HepG2 (cell line): Measurements from ENCODE around the gene GUCY1A2.

ENCODE experiments used
- CBX5 ChIP-seq: sonication (generic); formaldehyde crosslinking; IDR thresholded peaks from 2 replicates; pipeline ENCODE4 v1.4.0; 2020; ENCODE audit warnings: missing genetic modification reagents, borderline replicate concordance
- HMG20A ChIP-seq: IDR thresholded peaks from 2 replicates; pipeline ENCODE4 v1.6.1; 2016; ENCODE audit warnings: borderline replicate concordance
- HNF1A ChIP-seq, 2 experiments: sonication (generic) in 1 of 2; formaldehyde crosslinking in 1 of 2; IDR thresholded peaks; 2 replicates each; pipeline versions ENCODE4 v1.4.0 to v1.6.1; 2016 to 2020; ENCODE audit warnings: borderline replicate concordance in 1 of 2, low read depth in 1 of 2, mild to moderate bottlenecking in 1 of 2, missing genetic modification reagents in 1 of 2
- MLX ChIP-seq: IDR thresholded peaks from 2 replicates; pipeline ENCODE4 v1.6.1; 2016
- NCOR1 ChIP-seq: fragments of 200-600 bp; sonication (generic); IDR thresholded peaks from 2 replicates; pipeline ENCODE4 v1.7.0; 2017; ENCODE audit warnings: antibody characterized with exemption, low read length, borderline replicate concordance
- TCF7 ChIP-seq: sonication (generic); IDR thresholded peaks from 2 replicates; pipeline ENCODE4 v1.6.1; 2016; ENCODE audit warnings: antibody characterized with exemption, low read depth
- TOE1 ChIP-seq: sonication (generic); formaldehyde crosslinking; IDR thresholded peaks from 2 replicates; pipeline ENCODE4 v1.4.0; 2020; ENCODE audit warnings: mild to moderate bottlenecking, missing genetic modification reagents
- ZNF20 ChIP-seq: sonication (generic); formaldehyde crosslinking; IDR thresholded peaks from 2 replicates; pipeline ENCODE4 v1.4.0; 2020; ENCODE audit warnings: mild to moderate bottlenecking, moderate library complexity, missing genetic modification reagents
- ZNF615 ChIP-seq: sonication (generic); formaldehyde crosslinking; IDR thresholded peaks from 2 replicates; pipeline ENCODE4 v1.5.0; 2020; ENCODE audit warnings: mild to moderate bottlenecking, missing genetic modification reagents, borderline replicate concordance

GRCh38 chr11:106690923-106691322, 327.4 kb downstream of the GUCY1A2 start:
- TF ChIP-seq MLX (CRISPR knock-in tag): no peak
- TF ChIP-seq TOE1 (CRISPR knock-in tag): no peak
- no peak for TF ChIP-seq NCOR1
- no peak for TF ChIP-seq HMG20A
- TF ChIP-seq ZNF20: no peak
- no peak for TF ChIP-seq TCF7
- TF ChIP-seq ZNF615 (CRISPR knock-in tag): no peak
- no peak for TF ChIP-seq HNF1A (IDR thresholded peaks at IDR 0.05; ENCODE audit: low read depth)
- no peak for TF ChIP-seq HNF1A (CRISPR knock-in tag; IDR thresholded peaks at IDR 0.05; ENCODE audit: borderline replicate concordance)
- TF ChIP-seq CBX5: no peak
